Activated T-cell treated with anti-CD3 and anti-CD28 coated beads, Interleukin-2, amount 50 U/mL, for 72 hours (primary cell): ENCODE results near the gene PRKG1. TPM values are rescaled to one million over a fixed set of nuclear protein-coding genes. Genes with fewer than 3 reads are reported as not detected.
"Not testable (repeated sequence)": the region's sequence is repeated elsewhere in the genome, so short reads cannot be mapped to it uniquely, and the experiment has no call there.

ENCODE experiments used
- ATAC-seq, 2 donors: fragments of 150-1000 bp; cut with Tn5 transposase; replicated peaks in 1 of 2; 2 replicates each; pipeline ENCODE4 v1.10.0; 2021; ENCODE audit warnings: moderate library complexity in 2 of 2, mild to moderate bottlenecking in 1 of 2
- DNase-seq, 2 donors: peaks; one replicate each; pipeline ENCODE4 v3.0.0; 2021 to 2022; ENCODE audit warnings: mixed read lengths in 1 of 2
- H3K27ac Mint-ChIP-seq: one replicate; pipeline ENCODE4 v1.8.0; 2022; ENCODE audit warnings: mild to moderate bottlenecking, moderate library complexity, mixed read lengths
- H3K27me3 Mint-ChIP-seq: one replicate; pipeline ENCODE4 v1.8.0; 2022; ENCODE audit warnings: low read depth, mixed read lengths
- H3K36me3 Mint-ChIP-seq, 2 donors: one replicate each; pipeline ENCODE4 v1.8.0; 2022; ENCODE audit warnings: mixed read lengths in 2 of 2, mild to moderate bottlenecking in 1 of 2; ENCODE audit not compliant: insufficient read depth in 2 of 2
- H3K4me1 Mint-ChIP-seq: one replicate; pipeline ENCODE4 v1.8.0; 2022; ENCODE audit warnings: low read depth, mixed read lengths
- H3K4me3 Mint-ChIP-seq, 2 donors: one replicate each; pipeline ENCODE4 v1.8.0; 2022; ENCODE audit warnings: mild to moderate bottlenecking in 2 of 2, mixed read lengths in 2 of 2, moderate library complexity in 2 of 2
- H3K9me3 Mint-ChIP-seq, 2 donors: one replicate each; pipeline ENCODE4 v1.8.0; 2022; ENCODE audit warnings: mixed read lengths in 2 of 2
- total RNA-seq, 2 donors: library from RNA; stranded (reverse); gene quantifications; one replicate each; pipeline ENCODE4 v1.2.3, GENCODE V29; 2022

Gene PRKG1
- total RNA-seq, 2 donors from 2014 or later = not detected

DNA sequence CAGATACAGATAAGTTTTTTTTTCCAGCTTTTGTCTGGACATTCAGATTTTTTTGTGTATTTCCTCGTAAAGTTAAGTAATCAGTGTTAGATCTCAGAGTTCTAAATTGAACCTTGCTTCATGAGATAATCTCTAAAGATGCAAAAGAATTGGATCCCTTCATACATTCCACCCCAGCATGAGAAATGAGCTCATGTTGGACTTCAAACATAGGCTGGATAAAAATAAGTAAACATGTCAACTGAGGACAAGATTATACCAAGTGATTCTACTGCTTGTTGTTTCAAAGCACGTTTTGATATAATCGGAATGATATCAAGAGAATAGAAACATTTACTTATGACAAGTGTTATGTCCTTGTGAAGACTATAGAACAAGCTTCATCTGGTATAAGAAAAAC is 1122.8 kb downstream of the PRKG1 start:
- H3K36me3 Mint-ChIP-seq = no peaks in the 10 kb centered on the region
- H3K4me3 Mint-ChIP-seq = no peak overlapping the region
- ATAC-seq (no peak), DNase-seq (no peak)
- no peaks in the 10 kb centered on the region for H3K27me3 Mint-ChIP-seq
- H3K9me3 Mint-ChIP-seq = no peaks in the 10 kb centered on the region
- no peaks in the 10 kb centered on the region for H3K4me1 Mint-ChIP-seq
- no peak overlapping the region for H3K27ac Mint-ChIP-seq

DNA sequence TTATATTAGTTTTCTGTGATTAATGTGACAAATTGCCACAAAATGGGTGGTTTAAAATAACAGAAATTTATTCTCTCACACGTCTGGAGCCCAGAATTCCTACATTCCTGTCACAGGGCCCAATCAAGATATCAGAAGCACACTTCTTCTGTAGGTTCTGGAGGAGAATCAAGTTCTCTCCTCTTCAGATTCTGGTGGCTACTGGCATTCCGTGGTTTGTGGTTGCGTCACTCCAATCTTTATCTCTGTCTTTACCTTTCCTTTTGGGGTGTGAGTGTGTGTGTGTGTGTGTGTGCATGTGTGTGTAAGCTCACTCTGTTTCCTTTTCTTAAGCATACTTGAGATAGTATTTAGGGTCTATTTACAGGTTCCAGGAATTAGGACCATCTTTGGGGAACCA is 1124.3 kb downstream of the PRKG1 start:
- H3K36me3 Mint-ChIP-seq = no peaks in the 10 kb centered on the region
- ATAC-seq = no peak
- DNase-seq = no peak
- H3K27ac Mint-ChIP-seq = no peak overlapping the region
- H3K9me3 Mint-ChIP-seq = no peaks in the 10 kb centered on the region
- no peaks in the 10 kb centered on the region for H3K27me3 Mint-ChIP-seq
- no peak overlapping the region for H3K4me3 Mint-ChIP-seq
- H3K4me1 Mint-ChIP-seq = no peaks in the 10 kb centered on the region

DNA sequence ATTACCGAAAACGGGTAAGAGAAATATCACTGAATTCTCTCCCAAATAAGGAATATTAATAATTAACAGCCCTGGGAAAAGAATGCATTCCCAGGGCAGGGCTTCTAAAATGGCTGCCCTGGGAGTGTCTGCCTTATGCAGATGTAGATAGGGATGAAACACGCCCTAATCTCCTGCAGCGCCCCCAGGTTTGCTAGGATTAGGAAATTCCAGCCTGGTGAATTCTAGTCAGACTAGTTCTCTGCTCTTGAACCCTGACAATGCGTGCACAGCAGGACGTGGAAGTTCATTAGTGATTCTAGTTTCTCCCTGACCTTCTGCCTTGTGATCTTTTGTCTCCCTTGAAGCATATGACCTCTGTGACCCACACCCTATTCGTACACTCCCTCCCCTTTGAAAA is 1130.6 kb downstream of the PRKG1 start:
- not testable (repeated sequence) for ATAC-seq

DNA sequence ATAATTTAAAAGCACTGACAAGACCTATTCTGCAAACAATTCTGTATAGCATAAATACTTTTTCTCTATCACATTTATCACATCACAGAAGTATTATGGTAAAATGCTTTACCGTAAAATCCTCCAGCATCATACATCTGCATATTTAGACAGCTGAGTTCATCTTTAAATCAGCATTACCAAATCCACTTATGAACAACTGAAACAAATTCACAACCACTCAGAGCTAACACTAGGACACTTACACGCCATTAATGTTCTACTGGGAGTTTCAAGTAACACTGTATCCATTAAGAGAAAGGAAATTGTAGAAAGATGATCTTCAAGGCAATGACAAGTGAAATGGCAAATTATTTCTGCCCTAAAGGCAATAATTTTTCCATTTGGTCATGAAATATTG is 1134.1 kb downstream of the PRKG1 start:
- Mint-ChIP-seq H3K9me3 (no peaks in the 10 kb centered on the region), H3K36me3 (no peaks in the 10 kb centered on the region), H3K4me1 (no peaks in the 10 kb centered on the region), H3K4me3 (no peak overlapping the region), H3K27me3 (peaks cover 25% of the 10 kb centered on the region), H3K27ac (no peak overlapping the region)
- no peak for DNase-seq
- ATAC-seq = no peak

More for the DNA sequence above, 1130.6 kb downstream of the PRKG1 start:
- not testable (repeated sequence) for H3K9me3 Mint-ChIP-seq, H3K4me3 Mint-ChIP-seq, H3K36me3 Mint-ChIP-seq, DNase-seq, H3K27ac Mint-ChIP-seq, H3K4me1 Mint-ChIP-seq
- H3K27me3 Mint-ChIP-seq = peaks cover 24% of the 10 kb centered on the region

DNA sequence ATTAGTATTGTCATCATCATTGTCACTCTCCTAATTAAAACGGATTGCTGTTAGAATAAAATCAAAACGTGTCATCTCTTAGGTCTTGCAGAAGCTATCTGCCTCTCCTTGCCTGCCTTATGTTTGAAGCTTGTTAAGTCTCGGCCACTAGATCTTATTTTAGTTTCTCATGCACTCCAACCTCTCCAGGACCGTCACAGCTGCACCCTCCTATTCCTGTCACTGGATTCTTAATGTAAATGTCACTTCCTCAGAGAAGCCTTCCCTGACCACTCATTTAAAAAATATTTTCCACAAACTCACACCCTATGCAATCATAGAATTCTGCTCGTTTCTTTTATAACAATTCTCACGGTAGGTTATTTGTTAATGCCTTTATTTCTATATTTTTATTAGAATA is 1135.9 kb downstream of the PRKG1 start:
- DNase-seq (no peak), ATAC-seq (no peak)
- H3K4me3 Mint-ChIP-seq = no peak overlapping the region
- no peaks in the 10 kb centered on the region for H3K9me3 Mint-ChIP-seq
- H3K36me3 Mint-ChIP-seq = no peaks in the 10 kb centered on the region
- H3K27ac Mint-ChIP-seq = no peak overlapping the region
- H3K27me3 Mint-ChIP-seq = peaks cover 25% of the 10 kb centered on the region
- H3K4me1 Mint-ChIP-seq = no peaks in the 10 kb centered on the region

DNA sequence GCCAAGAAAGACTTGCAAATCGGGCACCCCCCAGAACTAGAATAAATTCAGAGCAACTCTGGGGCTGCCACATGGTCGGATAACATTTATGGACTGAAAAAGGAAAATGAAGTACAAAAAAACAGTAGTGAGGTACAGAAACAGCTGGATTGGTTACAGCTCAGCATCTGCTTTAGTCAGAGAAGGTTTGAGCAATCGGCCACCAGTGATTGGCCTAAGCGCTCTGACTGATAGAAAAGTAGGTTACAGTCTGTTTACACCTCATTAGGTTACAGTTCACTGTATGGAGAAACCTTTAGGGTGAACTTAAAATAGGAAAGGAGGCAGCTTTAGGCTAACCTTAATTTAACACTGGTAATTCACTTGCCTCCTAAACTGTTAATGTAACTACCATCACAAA is 1137.8 kb downstream of the PRKG1 start:
- Mint-ChIP-seq H3K27me3 (peaks cover 13% of the 10 kb centered on the region), H3K4me3 (no peak overlapping the region), H3K36me3 (no peaks in the 10 kb centered on the region), H3K9me3 (no peaks in the 10 kb centered on the region), H3K27ac (no peak overlapping the region), H3K4me1 (no peaks in the 10 kb centered on the region)
- ATAC-seq = no peak
- no peak for DNase-seq

DNA sequence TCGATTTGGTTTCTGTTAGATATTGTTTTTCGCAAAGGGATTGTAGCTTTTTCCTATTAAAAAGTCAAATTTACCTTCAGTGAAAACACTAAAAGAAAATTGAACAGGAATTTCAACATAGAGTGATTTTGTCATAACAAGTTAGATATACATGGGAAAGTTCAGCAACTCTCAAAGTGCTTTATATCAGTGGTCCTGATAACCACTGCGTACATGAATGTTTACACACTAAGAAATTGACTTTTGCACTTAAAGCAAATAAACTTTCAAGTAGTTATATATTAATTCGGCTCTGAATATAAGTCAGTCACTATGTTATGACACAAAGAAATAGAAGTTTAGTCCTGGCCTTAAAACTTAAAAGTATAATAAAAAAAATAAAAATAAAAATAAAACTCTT is 1138.5 kb downstream of the PRKG1 start:
- no peak for ATAC-seq
- H3K9me3 Mint-ChIP-seq = no peaks in the 10 kb centered on the region
- no peaks in the 10 kb centered on the region for H3K4me1 Mint-ChIP-seq
- H3K36me3 Mint-ChIP-seq = no peaks in the 10 kb centered on the region
- no peak overlapping the region for H3K4me3 Mint-ChIP-seq
- H3K27me3 Mint-ChIP-seq = peaks cover 8% of the 10 kb centered on the region
- no peak overlapping the region for H3K27ac Mint-ChIP-seq
- no peak for DNase-seq

DNA sequence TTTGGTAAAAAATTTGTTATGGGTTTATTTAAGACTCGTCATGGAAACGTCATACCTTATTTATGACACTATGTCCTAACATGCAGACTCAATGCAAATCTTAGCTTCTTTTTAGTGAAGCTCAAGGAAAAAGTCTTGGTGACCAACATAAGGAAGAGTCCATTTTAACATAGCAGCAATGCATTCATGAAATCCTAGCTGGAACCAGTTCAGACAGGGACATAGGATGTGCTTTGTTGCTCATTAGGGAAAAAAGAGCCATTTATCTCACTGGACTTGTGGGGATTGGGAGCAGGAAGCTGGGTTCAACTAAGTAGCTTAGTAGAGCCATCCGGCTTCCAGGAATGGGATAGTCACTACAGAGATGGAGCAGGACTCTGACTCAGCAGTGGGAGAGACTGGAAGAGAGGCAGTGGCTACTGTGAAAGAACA is 1139.0 kb downstream of the PRKG1 start:
- DNase-seq = no peak
- Mint-ChIP-seq H3K27ac (no peak overlapping the region), H3K4me1 (no peaks in the 10 kb centered on the region), H3K9me3 (no peaks in the 10 kb centered on the region), H3K27me3 (peaks cover 6% of the 10 kb centered on the region), H3K4me3 (no peak overlapping the region), H3K36me3 (no peaks in the 10 kb centered on the region)
- no peak for ATAC-seq

DNA sequence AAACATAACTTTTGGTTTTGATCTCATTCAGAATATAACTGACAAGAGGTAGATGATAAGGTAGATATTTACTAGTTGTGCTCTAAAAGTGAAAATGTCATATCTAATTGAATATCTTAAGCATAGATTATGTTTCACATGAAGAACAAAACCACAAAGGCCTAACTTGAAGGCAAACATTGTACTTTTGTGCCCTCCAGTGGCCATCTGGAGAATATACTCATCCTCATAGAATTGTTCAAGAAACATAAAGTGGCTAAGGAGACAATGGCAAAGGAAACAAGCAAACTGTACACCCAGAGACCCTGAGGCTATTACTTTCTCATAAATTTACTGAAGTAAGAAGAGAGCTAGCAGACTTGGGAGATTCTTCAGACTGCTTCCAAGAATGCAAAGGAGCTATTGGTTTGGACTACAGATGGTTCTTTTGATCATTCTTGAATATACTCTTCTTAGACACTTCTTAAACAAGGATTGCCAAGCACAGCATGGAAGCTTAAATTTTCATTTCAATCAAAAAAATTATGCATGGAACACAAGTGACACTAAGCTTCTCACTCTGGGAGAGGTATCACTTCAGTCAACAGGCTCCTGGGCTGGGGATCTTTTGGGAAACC is 1141.6 kb downstream of the PRKG1 start:
- no peaks in the 10 kb centered on the region for H3K27me3 Mint-ChIP-seq
- no peaks in the 10 kb centered on the region for H3K9me3 Mint-ChIP-seq
- DNase-seq = peak; percentile 11 to 34
- H3K36me3 Mint-ChIP-seq = no peaks in the 10 kb centered on the region
- H3K27ac Mint-ChIP-seq = no peak overlapping the region
- H3K4me3 Mint-ChIP-seq = no peak overlapping the region
- H3K4me1 Mint-ChIP-seq = no peaks in the 10 kb centered on the region
- peak; percentile 56 to 62 for ATAC-seq

DNA sequence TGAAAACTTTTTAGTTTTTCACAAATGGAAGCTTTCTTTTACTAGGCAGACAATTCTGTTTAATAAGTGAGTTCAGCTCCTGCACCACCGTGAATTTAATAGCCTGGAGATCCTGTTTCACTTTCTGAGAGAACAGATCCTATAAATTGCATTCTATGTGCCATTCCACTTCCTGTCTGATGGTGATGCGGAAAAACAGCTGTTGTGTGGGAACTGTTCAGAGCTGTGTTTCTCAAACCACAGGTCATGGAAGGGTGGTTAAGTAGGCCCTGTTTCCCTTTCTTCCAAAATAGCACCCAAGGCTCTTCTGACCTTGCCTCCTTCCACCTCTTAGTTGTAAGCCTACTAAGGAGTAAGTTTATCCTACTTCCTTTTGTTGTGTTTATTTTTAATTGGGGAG is 1142.6 kb downstream of the PRKG1 start:
- DNase-seq = no peak
- Mint-ChIP-seq H3K9me3 (no peaks in the 10 kb centered on the region), H3K27ac (no peak overlapping the region), H3K4me1 (no peaks in the 10 kb centered on the region), H3K36me3 (no peaks in the 10 kb centered on the region), H3K27me3 (no peaks in the 10 kb centered on the region), H3K4me3 (no peak overlapping the region)
- no peak for ATAC-seq

DNA sequence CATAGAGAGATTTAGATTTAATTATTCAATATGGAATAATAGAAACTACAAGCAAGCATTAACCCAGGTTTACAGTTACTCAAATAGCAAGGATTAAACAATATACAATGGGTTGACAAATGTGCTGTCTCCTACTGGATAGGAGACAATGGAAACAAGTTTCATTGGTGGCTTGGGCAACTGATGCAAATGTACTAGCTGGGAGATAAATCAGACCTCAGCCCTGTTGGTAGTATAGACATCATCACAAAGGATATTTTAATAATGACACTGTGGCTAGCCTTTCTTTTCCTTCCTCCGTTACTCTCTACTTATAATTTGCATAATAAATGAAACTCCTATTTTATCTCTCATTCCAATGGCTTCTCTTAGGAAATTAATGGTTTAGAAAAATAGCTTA is 1143.2 kb downstream of the PRKG1 start:
- Mint-ChIP-seq H3K9me3 (no peaks in the 10 kb centered on the region), H3K27ac (no peak overlapping the region), H3K36me3 (no peaks in the 10 kb centered on the region), H3K4me3 (no peak overlapping the region), H3K27me3 (no peaks in the 10 kb centered on the region), H3K4me1 (no peaks in the 10 kb centered on the region)
- DNase-seq (no peak), ATAC-seq (no peak)

DNA sequence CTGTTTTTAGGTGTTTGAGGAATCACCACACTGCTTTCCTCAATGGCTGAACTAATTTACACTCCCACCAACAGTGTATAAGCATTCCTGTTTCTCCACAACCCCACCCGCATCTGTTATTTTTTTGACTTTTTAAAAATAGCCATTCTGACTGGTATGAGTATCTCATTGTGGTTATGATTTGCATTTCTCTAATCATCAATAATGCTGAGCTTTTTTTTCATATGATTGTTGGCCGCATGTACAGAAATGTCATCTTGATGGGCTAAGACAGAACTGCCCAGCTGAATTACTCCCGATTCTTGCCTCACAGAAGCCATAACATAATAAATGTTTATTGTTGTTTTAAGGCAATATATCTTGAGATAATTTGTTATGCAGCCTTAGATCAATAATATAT is 1146.7 kb downstream of the PRKG1 start:
- DNase-seq (no peak), ATAC-seq (no peak)
- Mint-ChIP-seq H3K36me3 (no peaks in the 10 kb centered on the region), H3K27me3 (no peaks in the 10 kb centered on the region), H3K27ac (no peak overlapping the region), H3K9me3 (no peaks in the 10 kb centered on the region), H3K4me1 (no peaks in the 10 kb centered on the region), H3K4me3 (no peak overlapping the region)

DNA sequence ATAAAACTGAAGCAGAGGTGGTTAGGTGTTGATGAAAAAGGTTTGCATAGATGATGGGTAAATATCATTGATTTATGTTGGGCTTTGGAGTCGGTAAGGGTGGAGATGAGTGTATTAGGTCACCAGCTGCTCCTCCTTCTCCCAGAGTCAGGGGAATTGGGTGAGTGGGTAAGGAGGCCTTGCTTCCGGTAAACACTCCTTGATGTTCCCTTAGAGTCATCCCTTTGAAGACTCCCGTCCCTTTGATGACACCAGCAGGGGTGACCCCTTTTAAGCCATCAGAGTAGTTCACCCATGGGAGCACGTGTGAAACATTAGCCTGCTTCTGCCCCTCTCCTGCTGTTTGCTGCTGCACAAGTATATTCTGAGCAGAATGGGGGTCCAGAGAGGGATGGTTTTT is 1147.6 kb downstream of the PRKG1 start:
- ATAC-seq (no peak), DNase-seq (no peak)
- no peaks in the 10 kb centered on the region for H3K4me1 Mint-ChIP-seq
- no peaks in the 10 kb centered on the region for H3K36me3 Mint-ChIP-seq
- no peaks in the 10 kb centered on the region for H3K27me3 Mint-ChIP-seq
- H3K9me3 Mint-ChIP-seq = no peaks in the 10 kb centered on the region
- no peak overlapping the region for H3K27ac Mint-ChIP-seq
- H3K4me3 Mint-ChIP-seq = no peak overlapping the region

DNA sequence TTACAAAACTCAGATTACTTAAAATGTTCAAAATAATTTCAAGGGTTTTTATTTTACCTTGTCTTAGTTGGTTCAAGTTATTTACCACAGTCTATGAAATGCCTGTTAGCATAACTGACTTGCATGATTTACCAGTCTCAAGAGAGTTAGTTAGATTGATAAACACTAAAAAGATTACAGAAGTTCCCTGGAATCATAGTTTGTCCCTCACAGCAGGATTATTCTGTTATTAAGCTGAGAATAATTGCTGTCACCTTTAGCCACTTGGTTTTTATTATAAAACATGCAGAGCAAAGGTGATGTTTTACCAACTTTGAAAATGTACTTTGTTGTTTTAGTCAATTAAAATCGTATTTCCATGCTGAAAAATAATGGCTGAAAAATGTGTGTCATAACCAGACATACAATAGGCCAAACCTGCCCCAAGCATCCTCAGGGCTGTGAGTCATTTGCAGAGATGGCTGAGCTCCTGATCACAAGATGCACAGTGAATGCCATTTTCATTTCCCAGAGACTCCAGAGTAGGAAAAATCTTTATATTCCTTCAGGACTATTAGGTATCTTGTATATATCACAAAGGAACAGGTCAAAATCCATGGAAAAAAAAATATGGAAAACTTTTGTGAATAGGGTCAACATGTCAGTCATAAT is 1152.0 kb downstream of the PRKG1 start:
- Mint-ChIP-seq H3K36me3 (no peaks in the 10 kb centered on the region), H3K27ac (no peak overlapping the region), H3K27me3 (peaks cover 4% of the 10 kb centered on the region), H3K4me1 (no peaks in the 10 kb centered on the region), H3K9me3 (no peaks in the 10 kb centered on the region), H3K4me3 (no peak overlapping the region)
- DNase-seq = no peak
- no peak for ATAC-seq
